CD4-positive, alpha-beta T cell treated with Interleukin-12 subunit alpha and Interleukin-12 subunit beta, for 1 hour (primary cell): ENCODE measurements around the gene AMBRA1.
A peak's percentile ranks its signal among the peaks of the same experiment; 100 is the strongest.
"Not testable (repeated sequence)": the region's sequence is repeated elsewhere in the genome, so short reads cannot be mapped to it uniquely, and the experiment has no call there.

Source experiments
- DNase-seq: peaks from one replicate; pipeline ENCODE4 v3.0.0-alpha.2; 2020

Gene AMBRA1

DNA sequence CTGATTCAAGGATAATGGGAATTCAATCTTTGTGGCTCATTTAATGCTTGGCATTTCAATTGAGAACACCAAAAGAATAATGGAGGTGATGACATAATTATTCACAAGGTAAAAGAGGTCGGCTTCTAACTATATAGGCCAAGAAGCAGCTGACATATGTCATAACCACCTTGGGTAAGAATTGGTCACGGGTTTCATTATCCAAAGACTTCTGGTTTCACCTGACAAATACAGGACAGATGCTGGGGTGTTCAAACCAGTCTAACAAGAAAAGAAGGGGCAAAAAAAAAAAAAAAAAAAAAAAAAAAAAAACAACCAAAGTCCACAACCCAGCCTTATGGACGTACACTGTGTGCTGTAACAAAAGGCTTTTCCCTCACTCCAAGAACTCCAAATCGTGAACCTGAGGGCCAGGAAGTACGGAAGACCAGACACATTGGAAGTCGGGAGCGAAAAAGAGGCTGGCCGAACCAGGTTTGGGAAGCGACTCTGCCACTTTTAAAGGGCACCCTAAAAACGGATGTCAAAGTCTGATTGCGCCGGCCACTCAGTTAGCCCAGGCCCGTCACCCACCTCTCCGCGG, 22.8 kb upstream of the AMBRA1 start:
- peak; percentile 29 for DNase-seq

GRCh38 chr11:46615756-46616155, 21.9 kb upstream of the AMBRA1 start:
- no peak for DNase-seq

- DNase-seq: no peak
Observed at GRCh38 chr11:46612326-46612725, 18.5 kb upstream of the AMBRA1 start.

GRCh38 chr11:46611526-46612304, 17.9 kb upstream of the AMBRA1 start:
- DNase-seq: no peak

- no peak for DNase-seq
Observed at GRCh38 chr11:46609386-46609785, 15.6 kb upstream of the AMBRA1 start.

DNA sequence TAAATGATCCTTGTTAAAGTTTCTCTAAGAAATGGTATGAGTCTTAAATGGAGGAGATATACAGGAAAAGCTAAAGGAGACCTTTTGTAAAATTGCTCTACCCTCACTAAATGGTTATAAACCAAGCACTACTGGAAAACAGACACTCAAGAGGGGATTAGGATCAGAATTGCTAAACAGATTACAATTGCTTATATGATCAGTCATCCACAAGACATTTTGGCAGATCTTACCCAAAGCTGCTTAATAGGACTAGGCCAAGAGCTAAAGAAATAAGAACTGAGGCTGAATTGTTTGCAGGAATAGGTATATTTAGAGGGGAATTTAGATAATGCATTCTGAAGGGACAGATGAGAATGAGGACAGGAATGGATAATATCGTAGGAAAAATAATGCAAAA, 13.7 kb upstream of the AMBRA1 start:
- no peak for DNase-seq

DNA sequence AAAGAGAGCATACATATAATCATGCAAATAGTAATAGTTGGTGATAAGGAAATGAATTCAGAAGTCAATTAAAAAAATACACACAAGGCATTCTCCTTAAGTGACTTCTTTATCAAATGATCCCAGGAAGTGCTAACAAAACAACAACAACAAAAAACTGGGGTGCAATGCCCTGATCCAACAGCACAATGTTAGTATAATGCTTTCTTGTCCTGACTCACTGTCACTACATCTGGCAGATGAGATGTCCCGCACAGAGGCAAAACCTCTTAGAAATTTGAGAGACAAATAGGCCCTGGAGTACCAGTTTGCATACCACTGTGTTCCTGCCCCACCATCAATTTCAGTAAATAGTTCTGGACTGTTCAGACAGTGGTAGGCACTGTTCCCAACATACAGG, 11.0 kb upstream of the AMBRA1 start:
- DNase-seq: no peak

GRCh38 chr11:46603704-46604308, 10.0 kb upstream of the AMBRA1 start:
- no peak for DNase-seq

DNA sequence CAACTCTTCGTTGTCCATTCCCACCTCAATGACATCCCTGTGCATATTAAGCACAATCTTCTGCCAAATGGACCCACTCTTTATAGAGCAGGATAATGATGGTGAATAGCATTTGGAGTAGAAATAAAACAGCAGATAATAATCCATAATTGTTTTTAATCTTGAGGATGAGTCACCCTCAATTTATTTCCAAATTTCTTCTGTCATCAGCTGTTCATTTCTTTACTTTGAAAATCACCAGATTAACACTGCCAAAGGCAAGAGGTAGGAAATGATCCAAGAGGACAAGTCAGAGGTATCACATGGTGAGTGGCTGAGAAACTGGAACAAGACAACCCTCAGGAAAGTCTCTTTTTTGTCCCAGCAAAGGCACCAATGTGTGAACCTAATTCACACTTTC, 7.3 kb upstream of the AMBRA1 start:
- no peak for DNase-seq

DNA sequence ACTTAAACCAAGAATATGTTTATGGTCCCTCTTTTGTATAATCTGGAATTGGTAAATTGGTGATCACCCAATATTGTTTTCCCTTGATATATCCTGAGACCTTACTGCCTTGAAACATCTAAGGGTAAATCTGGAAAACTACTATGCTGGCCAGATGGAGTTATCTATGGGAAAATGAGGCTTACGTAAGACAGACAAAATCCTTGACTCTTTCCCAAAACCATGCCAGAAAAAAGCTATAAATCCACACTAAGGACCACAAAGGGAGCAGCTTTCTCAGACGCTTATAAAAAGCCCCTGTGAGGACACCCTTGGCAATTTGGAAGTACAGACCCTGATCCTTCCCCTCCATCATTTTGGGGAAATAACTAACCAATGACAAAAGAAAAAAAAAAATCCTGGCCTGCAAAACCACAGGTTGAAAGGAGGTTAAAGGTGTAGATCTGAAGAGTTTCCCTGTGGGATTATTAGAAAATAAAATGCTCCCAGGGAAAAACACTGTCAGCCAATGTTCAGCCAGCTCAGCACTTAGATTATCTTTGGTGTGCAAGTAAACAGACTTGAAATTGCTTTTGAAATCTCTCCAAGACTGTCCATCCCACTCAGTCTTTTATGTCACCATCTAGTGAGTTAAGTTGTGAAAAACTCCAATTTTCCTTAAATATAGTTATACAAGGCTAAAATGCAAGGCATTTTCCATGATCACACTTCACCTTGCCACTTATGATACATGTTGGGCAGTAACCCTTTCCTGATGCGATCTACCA, 6.6 kb upstream of the AMBRA1 start:
- no peak for DNase-seq

- no peak for DNase-seq
Observed at GRCh38 chr11:46599340-46600193, 5.7 kb upstream of the AMBRA1 start.

DNA sequence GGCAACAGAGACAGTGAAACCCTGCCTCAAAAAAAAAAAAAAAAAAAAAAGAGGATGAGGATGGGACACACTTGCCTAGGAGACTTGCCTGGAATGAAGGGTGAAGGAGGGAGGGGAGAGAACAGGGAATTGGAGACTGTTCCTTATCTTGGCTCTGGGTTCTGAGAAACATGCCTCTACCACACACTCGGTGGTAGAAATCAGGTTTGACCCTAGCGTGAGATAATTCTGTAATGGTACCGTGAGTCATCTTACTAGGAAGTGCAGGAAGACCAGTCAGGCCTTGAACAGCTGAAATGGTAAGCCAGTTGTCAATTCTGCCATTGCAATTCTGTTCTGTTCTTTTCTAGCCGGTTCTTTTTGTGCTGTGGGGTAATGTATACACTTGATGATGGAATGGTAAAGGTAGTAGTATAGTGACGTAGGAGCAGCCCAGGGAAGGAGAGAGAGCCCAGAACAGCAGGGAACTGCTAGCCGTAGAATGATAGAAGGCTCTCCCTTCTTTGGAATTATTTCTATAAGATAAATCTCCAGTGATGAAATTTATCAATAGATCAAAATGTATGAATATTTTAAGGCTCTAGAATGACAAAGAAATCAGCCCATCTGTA, 3.9 kb upstream of the AMBRA1 start:
- DNase-seq: no peak

GRCh38 chr11:46597155-46597554, 3.3 kb upstream of the AMBRA1 start:
- DNase-seq: no peak

GRCh38 chr11:46594785-46595184, 962 bp upstream of the AMBRA1 start:
- DNase-seq: no peak

DNA sequence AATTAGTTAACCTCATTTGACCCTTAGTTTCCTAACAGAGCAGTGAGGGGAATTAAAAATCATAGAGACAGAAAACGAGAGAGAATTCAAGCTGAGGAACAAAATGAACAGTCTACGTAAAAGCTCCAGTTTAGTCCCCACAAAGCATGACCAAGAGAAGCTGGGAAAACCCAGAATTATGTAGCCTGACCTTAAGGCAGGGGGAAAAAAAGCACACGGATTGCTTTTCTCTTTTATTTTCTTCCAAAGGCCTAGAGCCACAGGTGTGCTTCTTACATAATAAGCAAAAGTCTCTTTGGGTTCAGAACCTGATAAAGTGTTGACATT, 514 bp upstream of the AMBRA1 start:
- DNase-seq: no peak

- DNase-seq: no peak
Observed at GRCh38 chr11:46590740-46591605, 2.9 kb downstream of the AMBRA1 start.

GRCh38 chr11:46588915-46589314, 4.9 kb downstream of the AMBRA1 start:
- no peak for DNase-seq

- no peak for DNase-seq
Observed at GRCh38 chr11:46588131-46588530, 5.7 kb downstream of the AMBRA1 start.

DNA sequence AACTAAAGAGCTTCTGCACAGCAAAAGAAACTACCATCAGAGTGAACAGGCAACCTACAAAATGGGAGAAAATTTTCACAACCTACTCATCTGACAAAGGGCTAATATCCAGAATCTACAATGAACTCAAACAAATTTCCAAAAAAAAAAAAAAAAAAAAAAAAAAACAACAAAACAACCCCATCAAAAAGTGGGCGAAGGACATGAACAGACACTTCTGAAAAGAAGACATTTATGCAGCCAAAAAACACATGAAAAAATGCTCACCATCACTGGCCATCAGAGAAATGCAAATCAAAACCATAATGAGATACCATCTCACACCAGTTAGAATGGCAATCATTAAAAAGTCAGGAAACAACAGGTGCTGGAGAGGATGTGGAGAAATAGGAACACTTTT, 10.3 kb downstream of the AMBRA1 start:
- not testable (repeated sequence) for DNase-seq

- no peak for DNase-seq
Observed at GRCh38 chr11:46582588-46582987, 11.2 kb downstream of the AMBRA1 start.

DNA sequence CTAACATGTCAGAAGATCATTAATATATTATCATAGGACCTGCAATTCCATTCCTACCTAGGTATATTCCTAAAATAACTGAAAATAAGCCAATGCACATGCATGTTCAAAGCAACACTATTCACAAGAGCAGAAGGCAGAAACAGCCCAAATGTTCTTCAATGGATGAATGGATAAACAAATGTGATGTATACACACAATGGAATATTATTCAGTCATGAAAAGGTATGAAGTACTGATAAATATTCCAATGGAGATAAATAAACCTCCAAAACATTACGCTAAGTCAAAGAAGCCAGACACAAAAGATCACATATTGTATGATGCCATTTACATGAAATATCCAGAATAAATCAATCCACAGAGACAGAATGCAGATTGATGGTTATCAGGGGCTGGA, 16.8 kb downstream of the AMBRA1 start:
- no peak for DNase-seq
